Activated CD8-positive, alpha-beta T cell treated with anti-CD3 and anti-CD28 coated beads for 36 hours (primary cell): Measurements from ENCODE around the gene PKHD1. TPM values are rescaled to one million over a fixed set of nuclear protein-coding genes. Genes with fewer than 3 reads are reported as not detected.

ENCODE experiments used
- ATAC-seq: fragments of 200-7000 bp; cut with Tn5 transposase; one replicate; pipeline ENCODE4 v1.10.0; 2021; ENCODE audit warnings: mild to moderate bottlenecking, moderate library complexity
- CTCF ChIA-PET: fragments of 350-600 bp; sonication (Branson Sonifier 250); formaldehyde crosslinking; loops from one replicate; lab custom pipeline; 2021; ENCODE audit warnings: antibody characterized with exemption; lab: Charles Lee
- POLR2A ChIA-PET: fragments of 350-600 bp; sonication (Branson Sonifier 250); formaldehyde crosslinking; loops from one replicate; lab custom pipeline; 2021; ENCODE audit warnings: antibody characterized with exemption; lab: Charles Lee
- DNase-seq: peaks from one replicate; pipeline ENCODE4 v3.0.0-alpha.2; 2020
- H3K27ac Mint-ChIP-seq: one replicate; pipeline ENCODE4 v1.8.0; 2021; ENCODE audit warnings: mild to moderate bottlenecking, mixed read lengths
- H3K27me3 Mint-ChIP-seq: one replicate; pipeline ENCODE4 v1.8.0; 2021; ENCODE audit warnings: mixed read lengths
- H3K36me3 Mint-ChIP-seq: one replicate; pipeline ENCODE4 v1.8.0; 2021; ENCODE audit warnings: low read depth, mixed read lengths
- H3K4me1 Mint-ChIP-seq: one replicate; pipeline ENCODE4 v1.8.0; 2021; ENCODE audit warnings: low read depth, mixed read lengths
- H3K4me3 Mint-ChIP-seq: one replicate; pipeline ENCODE4 v1.8.0; 2021; ENCODE audit warnings: mild to moderate bottlenecking, moderate library complexity, mixed read lengths
- H3K9me3 Mint-ChIP-seq: one replicate; pipeline ENCODE4 v1.8.0; 2021; ENCODE audit warnings: mixed read lengths
- CTCF ChIP-seq: fragments of 200-600 bp; IDR thresholded peaks from one replicate; pipeline ENCODE4 v1.8.0; 2022; ENCODE audit warnings: antibody characterized with exemption, mild to moderate bottlenecking
- intact Hi-C: fragments of 100-400 bp; cut with micrococcal nuclease; formaldehyde crosslinking; loops from one replicate; pipeline ENCODE4 v1.10.0; 2022
- total RNA-seq, 2 experiments: library from RNA; stranded (reverse); gene quantifications; one replicate each; pipeline ENCODE4 v1.2.3, GENCODE V29; 2021

The PKHD1 gene
- total RNA-seq, 2 experiments from 2014 or later: not detected

GRCh38 chr6:51812231-51812630 lies 275.2 kb downstream of the PKHD1 start:
- H3K27me3 Mint-ChIP-seq: no peaks in the 10 kb centered on the region
- H3K27ac Mint-ChIP-seq: no peak overlapping the region
- no peak for TF ChIP-seq CTCF
- POLR2A ChIA-PET: no interaction called here
- CTCF ChIA-PET: no interaction called here
- DNase-seq: no peak
- no peaks in the 10 kb centered on the region for H3K36me3 Mint-ChIP-seq
- ATAC-seq: no peak
- intact Hi-C loops: no loop called here
- H3K4me3 Mint-ChIP-seq: no peak overlapping the region
- H3K9me3 Mint-ChIP-seq: no peaks in the 10 kb centered on the region
- H3K4me1 Mint-ChIP-seq: no peaks in the 10 kb centered on the region

- ATAC-seq: no peak
- no peaks in the 10 kb centered on the region for H3K27me3 Mint-ChIP-seq
- no peaks in the 10 kb centered on the region for H3K4me1 Mint-ChIP-seq
- intact Hi-C loops: no loop called here
- peaks cover 2% of the 10 kb centered on the region for H3K9me3 Mint-ChIP-seq
- ChIA-PET CTCF (no interaction called here), POLR2A (no interaction called here)
- no peak for TF ChIP-seq CTCF
- no peaks in the 10 kb centered on the region for H3K36me3 Mint-ChIP-seq
- no peak overlapping the region for H3K27ac Mint-ChIP-seq
- H3K4me3 Mint-ChIP-seq: no peak overlapping the region
- no peak for DNase-seq
These were observed 281.9 kb downstream of the PKHD1 start for GRCh38 chr6:51805517-51805916.

- no peak for TF ChIP-seq CTCF
- ChIA-PET POLR2A (no interaction called here), CTCF (no interaction called here)
- no peaks in the 10 kb centered on the region for H3K27me3 Mint-ChIP-seq
- no peaks in the 10 kb centered on the region for H3K36me3 Mint-ChIP-seq
- no peaks in the 10 kb centered on the region for H3K4me1 Mint-ChIP-seq
- H3K4me3 Mint-ChIP-seq: no peak overlapping the region
- DNase-seq: no peak
- no peak overlapping the region for H3K27ac Mint-ChIP-seq
- intact Hi-C loops: no loop called here
- ATAC-seq: no peak
- peaks cover 12% of the 10 kb centered on the region for H3K9me3 Mint-ChIP-seq
These were observed 286.8 kb downstream of the PKHD1 start for GRCh38 chr6:51800603-51801002.

GRCh38 chr6:51793393-51793792 lies 294.0 kb downstream of the PKHD1 start:
- CTCF ChIA-PET: no interaction called here
- H3K27ac Mint-ChIP-seq: no peak overlapping the region
- no peaks in the 10 kb centered on the region for H3K27me3 Mint-ChIP-seq

More at GRCh38 chr6:51793393-51793792, 294.0 kb downstream of the PKHD1 start:
- POLR2A ChIA-PET: no interaction called here
- Mint-ChIP-seq H3K36me3 (no peaks in the 10 kb centered on the region), H3K9me3 (peaks cover 10% of the 10 kb centered on the region), H3K4me1 (no peaks in the 10 kb centered on the region), H3K4me3 (no peak overlapping the region)
- TF ChIP-seq CTCF: no peak
- no peak for DNase-seq
- no peak for ATAC-seq
- intact Hi-C loops: no loop called here
